K562 (cell line): Measurements from ENCODE around the gene RAD23B. TPM values are rescaled to one million over a fixed set of nuclear protein-coding genes. Genes with fewer than 3 reads are reported as not detected.

ENCODE experiments used
- BRF1 ChIP-seq: IDR thresholded peaks from 3 replicates; pipeline ENCODE4 v1.6.1; 2011; ENCODE audit warnings: borderline replicate concordance, mild to moderate bottlenecking; ENCODE audit not compliant: insufficient read length; ENCODE audit errors: extremely low read depth
- CBX1 ChIP-seq: sonication (generic); IDR thresholded peaks from 2 replicates; pipeline ENCODE4 v1.6.1; 2016; ENCODE audit warnings: antibody characterized with exemption, low read depth, mild to moderate bottlenecking
- ELF1 ChIP-seq: fragments of 200-800 bp; sonication (Bioruptor generic); IDR thresholded peaks from 2 replicates; pipeline ENCODE4 v1.6.1; 2016; ENCODE audit warnings: missing genetic modification characterization, missing compliant biosample characterization
- FOXP1 ChIP-seq: sonication (generic); formaldehyde crosslinking; IDR thresholded peaks from 2 replicates; pipeline ENCODE4 v1.8.0; 2022; ENCODE audit warnings: mild to moderate bottlenecking, missing genetic modification reagents
- HMGN3 ChIP-seq: IDR thresholded peaks from 2 replicates; pipeline ENCODE4 v1.6.1; 2011; ENCODE audit warnings: borderline replicate concordance, low read depth, mild to moderate bottlenecking, mixed read lengths, low read length; ENCODE audit not compliant: insufficient read length; ENCODE audit errors: extremely low read depth
- MCM7 ChIP-seq, 2 experiments: fragments of 450-650 bp; IDR thresholded peaks; 2 replicates each; pipeline ENCODE4 v1.6.1; 2016 to 2018
- PTBP1 ChIP-seq: fragments of 200-400 bp; formaldehyde crosslinking; IDR thresholded peaks from 2 replicates; pipeline ENCODE4 v1.6.1; 2017; ENCODE audit warnings: low read depth, low read length
- PTTG1 ChIP-seq: fragments of 450-650 bp; IDR thresholded peaks from 2 replicates; pipeline ENCODE4 v1.6.1; 2016; ENCODE audit warnings: low read depth, mild to moderate bottlenecking, missing genetic modification characterization, missing compliant biosample characterization
- SETDB1 ChIP-seq: IDR thresholded peaks from one replicate; pipeline ENCODE4 v1.6.1; 2012; ENCODE audit warnings: low read length, control low read depth, inconsistent platforms
- TARDBP ChIP-seq: fragments of 450-650 bp; IDR thresholded peaks from 2 replicates; pipeline ENCODE4 v1.6.1; 2016
- THRAP3 ChIP-seq: fragments of 450-650 bp; IDR thresholded peaks from 2 replicates; pipeline ENCODE4 v1.6.1; 2016; ENCODE audit warnings: mild to moderate bottlenecking, inconsistent platforms, borderline replicate concordance
- ZBED1 ChIP-seq: IDR thresholded peaks from 2 replicates; pipeline ENCODE4 v1.6.1; 2014
- ZBTB8A ChIP-seq: fragments of 450-650 bp; IDR thresholded peaks from 2 replicates; pipeline ENCODE4 v1.6.1; 2018; ENCODE audit warnings: mild to moderate bottlenecking, moderate library complexity; ENCODE audit not compliant: partially characterized antibody
- ZNF324 ChIP-seq: fragments of 250-450 bp; sonication (Bioruptor Pico); IDR thresholded peaks from 2 replicates; pipeline ENCODE4 v1.4.0; 2020; ENCODE audit warnings: mild to moderate bottlenecking
- ZNF586 ChIP-seq: fragments of 450-650 bp; formaldehyde crosslinking; conservative IDR thresholded peaks from 2 replicates; pipeline ENCODE4 v1.4.0; 2020; ENCODE audit warnings: mild to moderate bottlenecking, moderate library complexity
- ZNF764 ChIP-seq: fragments of 250-450 bp; sonication (Bioruptor Pico); IDR thresholded peaks from 2 replicates; pipeline ENCODE4 v1.4.0; 2020; ENCODE audit warnings: low read depth, mild to moderate bottlenecking, moderate library complexity
- ZNF778 ChIP-seq: fragments of 450-650 bp; formaldehyde crosslinking; IDR thresholded peaks from 2 replicates; pipeline ENCODE4 v1.4.0; 2020; ENCODE audit warnings: mild to moderate bottlenecking, moderate library complexity
- ZSCAN32 ChIP-seq: fragments of 450-650 bp; formaldehyde crosslinking; IDR thresholded peaks from 2 replicates; pipeline ENCODE4 v1.4.0; 2020; ENCODE audit warnings: mild to moderate bottlenecking, moderate library complexity
- polyA plus RNA-seq, 8 experiments: library from polyadenylated mRNA; depleted of rRNA in 4 of 8; stranded (reverse) in 5 of 8; unstranded in 3 of 8; fragments of >200 nt; fragmentation: Nextera tagmentation in 2 of 8; fragmentation: Illumina TruSeq in 1 of 8; extraction: Ambion mirVana in 2 of 8; extraction: Trizol in 1 of 8; gene quantifications; 2 replicates each; pipeline versions ENCODE4 v1.2.1 to v1.2.3, GENCODE V29; 2011 to 2014; ENCODE audit warnings: inconsistent platforms in 1 of 8, missing spikeins in 1 of 8
- total RNA-seq, 7 experiments: library from RNA; depleted of rRNA in 6 of 7; stranded (reverse); fragments of >200 nt in 6 of 7; fragmentation: Illumina TruSeq in 2 of 7; extraction: Trizol in 2 of 7; gene quantifications; 2 replicates each; pipeline versions ENCODE4 v1.2.1 to v1.2.3, GENCODE V29; 2011 to 2021; ENCODE audit warnings: low replicate concordance in 1 of 7
- TF ChIP-seq, protein P1 (sequence below): fragments of 250-450 bp; sonication (Bioruptor Pico); IDR thresholded peaks from 2 replicates; pipeline ENCODE4 v1.8.0; 2022; ENCODE audit warnings: moderate library complexity, mild to moderate bottlenecking, inconsistent platforms
- TF ChIP-seq, protein P2 (sequence below): fragments of 250-450 bp; sonication (Bioruptor Pico); IDR thresholded peaks from 2 replicates; pipeline ENCODE4 v1.4.0; 2020; ENCODE audit warnings: mild to moderate bottlenecking, moderate library complexity
- TF ChIP-seq, protein P3 (sequence below): sonication (generic); formaldehyde crosslinking; IDR thresholded peaks from 2 replicates; pipeline ENCODE4 v1.8.1; 2023; ENCODE audit warnings: missing genetic modification reagents, mild to moderate bottlenecking, borderline replicate concordance

The RAD23B gene
- total and polyA plus RNA-seq, 9 of the 15 experiments (the other 6 are each of a cell fraction or from before 2014, with no cell fraction given), result 14.5 to 184 (median 114) TPM

DNA sequence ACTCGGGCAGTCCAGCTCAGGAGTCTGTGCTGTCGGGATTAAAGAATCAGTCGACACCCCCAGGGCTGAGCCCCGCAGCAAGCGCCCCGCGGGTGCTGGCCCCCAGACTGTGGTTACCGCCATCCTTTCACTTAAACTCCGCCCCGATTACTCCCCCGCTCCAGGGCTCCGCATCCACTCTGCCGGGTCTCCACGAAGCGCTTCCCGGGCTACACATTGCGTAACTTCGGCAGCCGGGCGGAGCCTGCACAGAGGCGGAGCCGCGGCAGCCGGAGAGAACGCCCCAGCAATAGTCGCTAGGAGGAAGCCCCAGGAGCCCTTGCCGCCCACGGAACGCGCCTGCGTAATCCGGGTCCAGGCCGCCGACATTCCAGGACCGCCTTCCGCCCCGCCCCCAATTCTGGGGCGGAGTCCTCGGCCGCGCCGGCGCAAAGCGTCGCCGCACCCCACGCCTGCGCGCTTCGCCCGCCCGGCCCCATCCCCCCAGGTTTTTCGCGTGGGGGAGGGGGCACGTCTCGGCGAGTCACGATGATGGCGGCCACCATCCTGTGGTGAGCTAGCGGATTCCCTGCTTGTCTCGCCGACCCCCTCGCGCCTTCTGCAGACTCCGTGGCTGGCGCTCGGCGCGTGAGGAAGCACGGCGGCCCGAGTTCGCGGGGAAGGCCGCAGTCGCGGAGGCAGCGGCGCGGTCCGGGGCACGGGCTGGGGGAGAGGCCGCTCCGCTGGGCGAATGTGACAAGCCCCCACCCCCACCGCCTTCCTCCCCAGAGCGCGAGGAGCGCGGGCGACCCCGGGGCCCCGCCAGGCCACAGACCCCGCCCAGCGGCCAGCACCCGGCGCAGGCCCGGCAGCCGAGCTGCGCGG, at the start of gene RAD23B (continued):
- TF ChIP-seq, protein P1, sequence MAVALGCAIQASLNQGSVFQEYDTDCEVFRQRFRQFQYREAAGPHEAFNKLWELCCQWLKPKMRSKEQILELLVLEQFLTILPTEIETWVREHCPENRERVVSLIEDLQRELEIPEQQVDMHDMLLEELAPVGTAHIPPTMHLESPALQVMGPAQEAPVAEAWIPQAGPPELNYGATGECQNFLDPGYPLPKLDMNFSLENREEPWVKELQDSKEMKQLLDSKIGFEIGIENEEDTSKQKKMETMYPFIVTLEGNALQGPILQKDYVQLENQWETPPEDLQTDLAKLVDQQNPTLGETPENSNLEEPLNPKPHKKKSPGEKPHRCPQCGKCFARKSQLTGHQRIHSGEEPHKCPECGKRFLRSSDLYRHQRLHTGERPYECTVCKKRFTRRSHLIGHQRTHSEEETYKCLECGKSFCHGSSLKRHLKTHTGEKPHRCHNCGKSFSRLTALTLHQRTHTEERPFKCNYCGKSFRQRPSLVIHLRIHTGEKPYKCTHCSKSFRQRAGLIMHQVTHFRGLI (CRISPR knock-in tag), result no peak
- TF ChIP-seq, protein P2, sequence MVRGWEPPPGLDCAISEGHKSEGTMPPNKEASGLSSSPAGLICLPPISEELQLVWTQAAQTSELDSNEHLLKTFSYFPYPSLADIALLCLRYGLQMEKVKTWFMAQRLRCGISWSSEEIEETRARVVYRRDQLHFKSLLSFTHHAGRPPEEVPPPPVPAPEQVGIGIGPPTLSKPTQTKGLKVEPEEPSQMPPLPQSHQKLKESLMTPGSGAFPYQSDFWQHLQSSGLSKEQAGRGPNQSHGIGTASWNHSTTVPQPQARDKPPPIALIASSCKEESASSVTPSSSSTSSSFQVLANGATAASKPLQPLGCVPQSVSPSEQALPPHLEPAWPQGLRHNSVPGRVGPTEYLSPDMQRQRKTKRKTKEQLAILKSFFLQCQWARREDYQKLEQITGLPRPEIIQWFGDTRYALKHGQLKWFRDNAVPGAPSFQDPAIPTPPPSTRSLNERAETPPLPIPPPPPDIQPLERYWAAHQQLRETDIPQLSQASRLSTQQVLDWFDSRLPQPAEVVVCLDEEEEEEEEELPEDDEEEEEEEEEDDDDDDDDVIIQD (CRISPR knock-in tag), result no peak
- TF ChIP-seq ZBTB8A, result no peak
- no peak for TF ChIP-seq MCM7 (IDR thresholded peaks at IDR 0.05)
- TF ChIP-seq ZBED1, result peak; percentile 61; the same call in 1 of the 2 replicates
- TF ChIP-seq ELF1 (tag), result no peak; the same call in 1 of the 2 replicates
- peak; percentile 87 for TF ChIP-seq HMGN3
- no peak; the same call in 1 of the 2 replicates for TF ChIP-seq FOXP1 (CRISPR knock-in tag)
- TF ChIP-seq ZSCAN32 (CRISPR knock-in tag), result peak; percentile 25; the same call in 1 of the 2 replicates
- TF ChIP-seq PTBP1, result no peak
- TF ChIP-seq TARDBP, result no peak
- TF ChIP-seq ZNF586, result no peak
- no peak for TF ChIP-seq ZNF324
- TF ChIP-seq THRAP3, result no peak
- TF ChIP-seq SETDB1, result no peak
- TF ChIP-seq PTTG1 (tag), result no peak
- TF ChIP-seq ZNF778 (CRISPR knock-in tag), result no peak
- TF ChIP-seq CBX1, result peak; percentile 68; the same call in 1 of the 2 replicates
- TF ChIP-seq BRF1, result no peak
- TF ChIP-seq, protein P3, sequence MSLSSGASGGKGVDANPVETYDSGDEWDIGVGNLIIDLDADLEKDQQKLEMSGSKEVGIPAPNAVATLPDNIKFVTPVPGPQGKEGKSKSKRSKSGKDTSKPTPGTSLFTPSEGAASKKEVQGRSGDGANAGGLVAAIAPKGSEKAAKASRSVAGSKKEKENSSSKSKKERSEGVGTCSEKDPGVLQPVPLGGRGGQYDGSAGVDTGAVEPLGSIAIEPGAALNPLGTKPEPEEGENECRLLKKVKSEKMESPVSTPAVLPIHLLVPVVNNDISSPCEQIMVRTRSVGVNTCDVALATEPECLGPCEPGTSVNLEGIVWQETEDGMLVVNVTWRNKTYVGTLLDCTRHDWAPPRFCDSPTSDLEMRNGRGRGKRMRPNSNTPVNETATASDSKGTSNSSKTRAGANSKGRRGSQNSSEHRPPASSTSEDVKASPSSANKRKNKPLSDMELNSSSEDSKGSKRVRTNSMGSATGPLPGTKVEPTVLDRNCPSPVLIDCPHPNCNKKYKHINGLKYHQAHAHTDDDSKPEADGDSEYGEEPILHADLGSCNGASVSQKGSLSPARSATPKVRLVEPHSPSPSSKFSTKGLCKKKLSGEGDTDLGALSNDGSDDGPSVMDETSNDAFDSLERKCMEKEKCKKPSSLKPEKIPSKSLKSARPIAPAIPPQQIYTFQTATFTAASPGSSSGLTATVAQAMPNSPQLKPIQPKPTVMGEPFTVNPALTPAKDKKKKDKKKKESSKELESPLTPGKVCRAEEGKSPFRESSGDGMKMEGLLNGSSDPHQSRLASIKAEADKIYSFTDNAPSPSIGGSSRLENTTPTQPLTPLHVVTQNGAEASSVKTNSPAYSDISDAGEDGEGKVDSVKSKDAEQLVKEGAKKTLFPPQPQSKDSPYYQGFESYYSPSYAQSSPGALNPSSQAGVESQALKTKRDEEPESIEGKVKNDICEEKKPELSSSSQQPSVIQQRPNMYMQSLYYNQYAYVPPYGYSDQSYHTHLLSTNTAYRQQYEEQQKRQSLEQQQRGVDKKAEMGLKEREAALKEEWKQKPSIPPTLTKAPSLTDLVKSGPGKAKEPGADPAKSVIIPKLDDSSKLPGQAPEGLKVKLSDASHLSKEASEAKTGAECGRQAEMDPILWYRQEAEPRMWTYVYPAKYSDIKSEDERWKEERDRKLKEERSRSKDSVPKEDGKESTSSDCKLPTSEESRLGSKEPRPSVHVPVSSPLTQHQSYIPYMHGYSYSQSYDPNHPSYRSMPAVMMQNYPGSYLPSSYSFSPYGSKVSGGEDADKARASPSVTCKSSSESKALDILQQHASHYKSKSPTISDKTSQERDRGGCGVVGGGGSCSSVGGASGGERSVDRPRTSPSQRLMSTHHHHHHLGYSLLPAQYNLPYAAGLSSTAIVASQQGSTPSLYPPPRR (CRISPR knock-in tag), result peak; percentile 70; the same call in 1 of the 2 replicates
- no peak for TF ChIP-seq ZNF764 (CRISPR knock-in tag)
